WTC11 (cell line): Measurements from ENCODE around the gene ZMYND8. TPM values are rescaled to one million over a fixed set of nuclear protein-coding genes. Genes with fewer than 3 reads are reported as not detected.
A peak's percentile ranks its signal among the peaks of the same experiment; 100 is the strongest.

Source experiments
- ATAC-seq: fragments of 200-7000 bp; cut with Tn5 transposase; 2 replicates; pipeline ENCODE4 v1.10.0; 2021; ENCODE audit warnings: mild to moderate bottlenecking, moderate library complexity
- CTCF ChIA-PET: fragments of 300-600 bp; sonication (Branson Sonifier 250); formaldehyde crosslinking; loops from one replicate; lab custom pipeline; 2021; ENCODE audit warnings: antibody characterized with exemption; lab: Charles Lee
- POLR2A ChIA-PET: fragments of 350-600 bp; sonication (Branson Sonifier 250); formaldehyde crosslinking; loops from one replicate; lab custom pipeline; 2021; ENCODE audit warnings: antibody characterized with exemption; lab: Charles Lee
- DNase-seq: peaks from one replicate; pipeline ENCODE4 v3.0.0; 2021; ENCODE audit warnings: low spot score
- H3K27ac Mint-ChIP-seq: 2 replicates; pipeline ENCODE4 v1.8.0; 2021; ENCODE audit warnings: mixed read lengths
- H3K27me3 Mint-ChIP-seq: 2 replicates; pipeline ENCODE4 v1.8.0; 2021; ENCODE audit warnings: low read depth, mild to moderate bottlenecking, moderate library complexity, mixed read lengths
- H3K36me3 Mint-ChIP-seq: 2 replicates; pipeline ENCODE4 v1.8.0; 2021; ENCODE audit warnings: mixed read lengths
- H3K4me1 Mint-ChIP-seq: 2 replicates; pipeline ENCODE4 v1.8.0; 2022; ENCODE audit warnings: mixed read lengths
- H3K4me3 Mint-ChIP-seq: 2 replicates; pipeline ENCODE4 v1.8.0; 2021; ENCODE audit warnings: mild to moderate bottlenecking, moderate library complexity, mixed read lengths
- H3K9me3 Mint-ChIP-seq: 2 replicates; pipeline ENCODE4 v1.8.0; 2021; ENCODE audit warnings: mixed read lengths
- AFF4 ChIP-seq: sonication (generic); formaldehyde crosslinking; IDR thresholded peaks from 2 replicates; pipeline ENCODE4 v1.8.1; 2023; ENCODE audit warnings: mild to moderate bottlenecking, missing genetic modification reagents, borderline replicate concordance
- GTF2I ChIP-seq: fragments of 250-450 bp; sonication (Bioruptor Pico); conservative IDR thresholded peaks from 2 replicates; pipeline ENCODE4 v1.4.0; 2021; ENCODE audit warnings: mild to moderate bottlenecking
- MAX ChIP-seq: sonication (generic); formaldehyde crosslinking; IDR thresholded peaks from 2 replicates; pipeline ENCODE4 v1.8.0; 2022; ENCODE audit warnings: mild to moderate bottlenecking, missing genetic modification reagents
- TEAD1 ChIP-seq: sonication (generic); formaldehyde crosslinking; IDR thresholded peaks from 2 replicates; pipeline ENCODE4 v1.8.0; 2022; ENCODE audit warnings: mild to moderate bottlenecking, missing genetic modification reagents
- TEAD4 ChIP-seq: sonication (generic); formaldehyde crosslinking; IDR thresholded peaks from 2 replicates; pipeline ENCODE4 v1.8.0; 2022; ENCODE audit warnings: mild to moderate bottlenecking, missing genetic modification reagents
- ZMAT4 ChIP-seq: fragments of 250-450 bp; sonication (Bioruptor Pico); IDR thresholded peaks from 2 replicates; pipeline ENCODE4 v1.9.0; 2021; ENCODE audit warnings: mild to moderate bottlenecking
- ZNF121 ChIP-seq: sonication (generic); formaldehyde crosslinking; IDR thresholded peaks from 2 replicates; pipeline ENCODE4 v1.8.0; 2023; ENCODE audit warnings: missing genetic modification reagents
- ZNF219 ChIP-seq: sonication (generic); formaldehyde crosslinking; IDR thresholded peaks from 2 replicates; pipeline ENCODE4 v1.8.0; 2023; ENCODE audit warnings: missing genetic modification reagents, mild to moderate bottlenecking, borderline replicate concordance
- total RNA-seq: library from RNA; stranded (reverse); gene quantifications from 3 replicates; pipeline ENCODE4 v1.2.3, GENCODE V29; 2021
- TF ChIP-seq, protein P1 (sequence below): sonication (generic); formaldehyde crosslinking; conservative IDR thresholded peaks from 2 replicates; pipeline ENCODE4 v1.8.1; 2023; ENCODE audit warnings: mild to moderate bottlenecking, low read depth, missing genetic modification reagents, moderate library complexity
- TF ChIP-seq, protein P2 (sequence below): sonication (generic); formaldehyde crosslinking; IDR thresholded peaks from 2 replicates; pipeline ENCODE4 v1.8.1; 2022; ENCODE audit warnings: mild to moderate bottlenecking, missing genetic modification reagents, moderate library complexity, borderline replicate concordance
- TF ChIP-seq, protein P3 (sequence below): fragments of 250-450 bp; sonication (Bioruptor Pico); IDR thresholded peaks from 2 replicates; pipeline ENCODE4 v1.8.0; 2021; ENCODE audit warnings: mild to moderate bottlenecking
- TF ChIP-seq, protein P4 (sequence below): sonication (generic); formaldehyde crosslinking; IDR thresholded peaks from 2 replicates; pipeline ENCODE4 v1.8.1; 2022; ENCODE audit warnings: low read depth, mild to moderate bottlenecking, moderate library complexity, missing genetic modification reagents, borderline replicate concordance

Gene ZMYND8
- total RNA-seq, 1 experiment from 2014 or later, result 114 TPM

- TF ChIP-seq, protein P1, sequence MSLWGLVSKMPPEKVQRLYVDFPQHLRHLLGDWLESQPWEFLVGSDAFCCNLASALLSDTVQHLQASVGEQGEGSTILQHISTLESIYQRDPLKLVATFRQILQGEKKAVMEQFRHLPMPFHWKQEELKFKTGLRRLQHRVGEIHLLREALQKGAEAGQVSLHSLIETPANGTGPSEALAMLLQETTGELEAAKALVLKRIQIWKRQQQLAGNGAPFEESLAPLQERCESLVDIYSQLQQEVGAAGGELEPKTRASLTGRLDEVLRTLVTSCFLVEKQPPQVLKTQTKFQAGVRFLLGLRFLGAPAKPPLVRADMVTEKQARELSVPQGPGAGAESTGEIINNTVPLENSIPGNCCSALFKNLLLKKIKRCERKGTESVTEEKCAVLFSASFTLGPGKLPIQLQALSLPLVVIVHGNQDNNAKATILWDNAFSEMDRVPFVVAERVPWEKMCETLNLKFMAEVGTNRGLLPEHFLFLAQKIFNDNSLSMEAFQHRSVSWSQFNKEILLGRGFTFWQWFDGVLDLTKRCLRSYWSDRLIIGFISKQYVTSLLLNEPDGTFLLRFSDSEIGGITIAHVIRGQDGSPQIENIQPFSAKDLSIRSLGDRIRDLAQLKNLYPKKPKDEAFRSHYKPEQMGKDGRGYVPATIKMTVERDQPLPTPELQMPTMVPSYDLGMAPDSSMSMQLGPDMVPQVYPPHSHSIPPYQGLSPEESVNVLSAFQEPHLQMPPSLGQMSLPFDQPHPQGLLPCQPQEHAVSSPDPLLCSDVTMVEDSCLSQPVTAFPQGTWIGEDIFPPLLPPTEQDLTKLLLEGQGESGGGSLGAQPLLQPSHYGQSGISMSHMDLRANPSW (CRISPR knock-in tag), result no peak
- TF ChIP-seq ZNF219 (CRISPR knock-in tag) (no peak), GTF2I (CRISPR knock-in tag) (no peak), TEAD4 (CRISPR knock-in tag) (no peak)
Observed at GRCh38 chr20:47252879-47253307, 103.6 kb downstream of the ZMYND8 start (continued).

DNA sequence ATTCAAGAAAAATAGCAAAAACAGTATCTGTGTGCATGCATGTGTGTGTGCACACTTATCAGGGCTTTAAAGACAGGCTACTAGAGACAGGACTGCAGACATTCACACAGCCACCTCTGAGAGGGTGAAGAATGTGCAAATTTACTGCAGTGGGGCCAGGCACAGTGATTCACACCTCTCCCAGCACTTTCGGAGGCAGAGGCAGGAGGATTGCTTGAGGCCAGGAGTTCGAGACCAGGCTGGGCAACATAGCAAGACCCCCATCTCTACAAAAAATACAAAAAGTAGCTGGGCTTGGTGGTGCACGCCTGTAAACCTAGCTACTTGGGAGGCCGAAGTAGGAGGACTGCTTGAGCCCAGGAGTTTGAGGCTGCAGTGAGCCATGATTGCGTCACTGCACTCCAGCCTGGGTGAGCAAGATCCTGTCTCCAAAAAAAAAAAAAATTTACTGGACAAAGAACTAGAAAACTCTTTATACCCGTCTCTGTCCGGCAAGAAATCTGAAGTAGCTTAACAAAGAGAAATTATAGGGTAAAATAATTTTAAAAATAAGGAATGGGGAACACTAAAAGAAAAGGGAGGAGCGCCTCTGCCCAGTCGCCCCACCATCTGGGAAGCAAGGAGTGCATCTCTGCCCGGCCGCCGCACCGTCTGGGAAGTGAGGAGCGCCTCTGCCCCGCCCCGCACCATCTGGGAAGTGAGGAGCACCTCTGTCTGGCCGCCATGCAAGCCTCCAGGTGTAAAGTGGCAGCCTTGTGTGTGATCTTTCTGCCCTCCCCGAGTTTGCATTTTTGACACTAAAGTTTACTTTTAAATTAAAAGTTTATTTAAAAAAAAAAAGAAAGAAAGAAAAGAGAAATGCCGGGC lies 105.1 kb downstream of the ZMYND8 start:
- POLR2A ChIA-PET, result no interaction called here
- TF ChIP-seq ZNF121 (CRISPR knock-in tag) (peak; percentile 82; the same call in 1 of the 2 replicates), TEAD1 (no peak)
- DNase-seq (no peak), ATAC-seq (no peak)
- CTCF ChIA-PET, result interaction anchor here (4.4 kb wide), 1 partner anchor 133 kb away, joined by 16 read pairs; no protein-coding TSS in a partner anchor
- Mint-ChIP-seq H3K4me3 (no peak overlapping the region), H3K9me3 (no peaks in the 10 kb centered on the region), H3K4me1 (no peaks in the 10 kb centered on the region), H3K27me3 (no peaks in the 10 kb centered on the region), H3K27ac (peak overlapping the region; percentile 63; the same call in 1 of the 2 replicates), H3K36me3 (peaks cover 73% of the 10 kb centered on the region)

GRCh38 chr20:47250360-47250759 lies 106.1 kb downstream of the ZMYND8 start:
- Mint-ChIP-seq H3K4me1 (no peaks in the 10 kb centered on the region), H3K27me3 (no peaks in the 10 kb centered on the region), H3K4me3 (no peak overlapping the region), H3K27ac (peak overlapping the region; percentile 63; the same call in 1 of the 2 replicates), H3K9me3 (no peaks in the 10 kb centered on the region), H3K36me3 (peaks cover 80% of the 10 kb centered on the region)
- CTCF ChIA-PET, result interaction anchor here (0.6 to 4.4 kb wide), 2 partner anchors 121 to 134 kb away, joined by 3 to 16 read pairs; no protein-coding TSS in a partner anchor
- POLR2A ChIA-PET, result no interaction called here
- TF ChIP-seq, protein P2, sequence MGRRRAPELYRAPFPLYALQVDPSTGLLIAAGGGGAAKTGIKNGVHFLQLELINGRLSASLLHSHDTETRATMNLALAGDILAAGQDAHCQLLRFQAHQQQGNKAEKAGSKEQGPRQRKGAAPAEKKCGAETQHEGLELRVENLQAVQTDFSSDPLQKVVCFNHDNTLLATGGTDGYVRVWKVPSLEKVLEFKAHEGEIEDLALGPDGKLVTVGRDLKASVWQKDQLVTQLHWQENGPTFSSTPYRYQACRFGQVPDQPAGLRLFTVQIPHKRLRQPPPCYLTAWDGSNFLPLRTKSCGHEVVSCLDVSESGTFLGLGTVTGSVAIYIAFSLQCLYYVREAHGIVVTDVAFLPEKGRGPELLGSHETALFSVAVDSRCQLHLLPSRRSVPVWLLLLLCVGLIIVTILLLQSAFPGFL, result no peak
- no peak for TF ChIP-seq ZMAT4 (CRISPR knock-in tag)
- TF ChIP-seq, protein P3, sequence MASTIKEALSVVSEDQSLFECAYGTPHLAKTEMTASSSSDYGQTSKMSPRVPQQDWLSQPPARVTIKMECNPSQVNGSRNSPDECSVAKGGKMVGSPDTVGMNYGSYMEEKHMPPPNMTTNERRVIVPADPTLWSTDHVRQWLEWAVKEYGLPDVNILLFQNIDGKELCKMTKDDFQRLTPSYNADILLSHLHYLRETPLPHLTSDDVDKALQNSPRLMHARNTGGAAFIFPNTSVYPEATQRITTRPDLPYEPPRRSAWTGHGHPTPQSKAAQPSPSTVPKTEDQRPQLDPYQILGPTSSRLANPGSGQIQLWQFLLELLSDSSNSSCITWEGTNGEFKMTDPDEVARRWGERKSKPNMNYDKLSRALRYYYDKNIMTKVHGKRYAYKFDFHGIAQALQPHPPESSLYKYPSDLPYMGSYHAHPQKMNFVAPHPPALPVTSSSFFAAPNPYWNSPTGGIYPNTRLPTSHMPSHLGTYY, result no peak
- no peak for TF ChIP-seq AFF4 (CRISPR knock-in tag)
- TF ChIP-seq MAX (CRISPR knock-in tag), result no peak
- TF ChIP-seq, protein P4, sequence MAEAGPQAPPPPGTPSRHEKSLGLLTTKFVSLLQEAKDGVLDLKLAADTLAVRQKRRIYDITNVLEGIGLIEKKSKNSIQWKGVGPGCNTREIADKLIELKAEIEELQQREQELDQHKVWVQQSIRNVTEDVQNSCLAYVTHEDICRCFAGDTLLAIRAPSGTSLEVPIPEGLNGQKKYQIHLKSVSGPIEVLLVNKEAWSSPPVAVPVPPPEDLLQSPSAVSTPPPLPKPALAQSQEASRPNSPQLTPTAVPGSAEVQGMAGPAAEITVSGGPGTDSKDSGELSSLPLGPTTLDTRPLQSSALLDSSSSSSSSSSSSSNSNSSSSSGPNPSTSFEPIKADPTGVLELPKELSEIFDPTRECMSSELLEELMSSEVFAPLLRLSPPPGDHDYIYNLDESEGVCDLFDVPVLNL (CRISPR knock-in tag), result no peak
- DNase-seq (no peak), ATAC-seq (no peak)
